Smooth muscle cell of bladder (primary cell): Measurements from ENCODE around the gene TYW1B. TPM values are rescaled to one million over a fixed set of nuclear protein-coding genes. Genes with fewer than 3 reads are reported as not detected.

Experiments used
- total RNA-seq: library from RNA; depleted of rRNA; stranded (reverse); fragments of >200 nt; gene quantifications from 2 replicates; pipeline ENCODE4 v1.2.3, GENCODE V29; 2014

Gene TYW1B
- total RNA-seq: 1.3 and 5.1 TPM in 2 replicates

GRCh38 chr7:72827839-72828591, at the start of gene TYW1B:
Gene TYW1B (minus strand): TSS chr7:72828200. CDS start chr7:72828075, 125 bp downstream.

Other genes with a start within 250 kb of the TYW1B start
- 3.0 and 3.9 TPM in 2 replicates for gene POM121, start 96.9 kb upstream of the TYW1B start, total RNA-seq
- gene TRIM74, start 141.3 kb upstream of the TYW1B start, total RNA-seq: 0.09 TPM in 1 of 2 replicates, not detected in the other
- not detected in 2 replicates for gene SPDYE8, start 201.6 kb upstream of the TYW1B start, total RNA-seq
- gene SPDYE11, start 229.7 kb upstream of the TYW1B start, total RNA-seq: not detected in 2 replicates